NK-92 treated with Interleukin-12 subunit alpha and Interleukin-12 subunit beta, amount 100 ng/mL, for 24 hours (cell line): Measurements from ENCODE around the gene ZC3H11A.

ENCODE experiments used
- DNase-seq: peaks from one replicate; lab custom pipeline; 2025; lab: John Stamatoyannopoulos, UW

The ZC3H11A gene

DNA sequence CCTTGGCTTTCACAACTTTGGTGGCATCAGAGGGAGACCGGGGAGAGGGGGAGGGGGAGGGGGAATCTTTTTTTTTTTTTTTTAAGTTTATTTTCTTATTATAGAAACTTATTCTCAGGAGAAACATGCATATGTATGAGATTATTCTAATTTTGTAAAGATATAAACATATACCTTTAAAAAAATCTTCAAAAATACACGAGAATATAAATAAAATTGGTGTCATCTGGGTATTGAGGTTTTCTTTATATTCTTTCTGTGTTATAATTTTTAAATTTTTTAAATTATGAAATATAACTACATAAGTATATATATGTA lies 47.1 kb downstream of the ZC3H11A start:
- DNase-seq, result no peak

DNA sequence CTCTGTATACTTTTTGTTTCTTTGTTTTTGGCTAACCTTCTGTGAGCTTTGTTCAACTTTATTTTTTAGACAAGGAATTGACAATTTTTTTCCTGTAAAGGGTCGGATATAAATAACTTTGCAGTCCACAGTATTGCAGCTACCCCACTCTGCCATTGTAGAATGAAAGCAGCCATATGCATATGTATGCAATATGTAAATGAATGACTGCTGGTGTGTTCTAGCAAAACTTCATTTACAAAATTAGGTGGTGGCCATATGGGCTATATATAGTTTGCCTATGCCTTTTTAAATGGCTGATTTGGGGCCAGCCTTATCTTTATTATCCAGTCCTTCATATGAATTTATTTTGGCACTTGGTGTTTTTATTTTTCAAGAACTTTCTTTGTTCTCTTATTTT lies 48.0 kb downstream of the ZC3H11A start:
- DNase-seq, result no peak
